Measurements from ENCODE around the gene MAGI2. TPM values are rescaled to one million over a fixed set of nuclear protein-coding genes. Genes with fewer than 3 reads are reported as not detected.

Gene MAGI2
- total and polyA plus RNA-seq, 2 experiments from 2014 or later, result 3.5 to 4.1 TPM

- WGBS, 2 experiments (ENCODE audit: low coverage in 1 of 2, low lambda C conversion rate in 2 of 2, missing lambda C conversion rate in 2 of 2), result 88 to 92% methylated on average over 2 of the region's 2 CpGs
- in situ Hi-C loops (cut with MboI), result no loop called here
- H3K4me2 ChIP-seq (ENCODE audit: unreplicated experiment), result no peak overlapping the region
Observed at GRCh38 chr7:79051915-79052314, 401.6 kb downstream of the MAGI2 start.

GRCh38 chr7:79050603-79051002, 402.9 kb downstream of the MAGI2 start:
- no peaks in the 10 kb centered on the region for H3K36me3 ChIP-seq (ENCODE audit: low read depth)
- no peaks in the 10 kb centered on the region for H3F3A ChIP-seq (ENCODE audit: insufficient read depth)
- H3K9ac ChIP-seq, result no peak overlapping the region
- H2AFZ ChIP-seq, result no peak overlapping the region
- no peak overlapping the region for H3K4me2 ChIP-seq (ENCODE audit: unreplicated experiment)
- H3K9me2 ChIP-seq (ENCODE audit: insufficient read depth), result no peaks in the 10 kb centered on the region
- no peak overlapping the region for H3K27ac ChIP-seq
- 87% methylated on average over 5 of the region's 5 CpGs for WGBS, 2 experiments (ENCODE audit: low coverage in 1 of 2, low lambda C conversion rate in 2 of 2, missing lambda C conversion rate in 2 of 2)
- H3K9me3 ChIP-seq (ENCODE audit: low read depth), result no peaks in the 10 kb centered on the region
- TF ChIP-seq EZH2phosphoT487 (IDR thresholded peaks at IDR 0.05; ENCODE audit: insufficient read depth, low read depth) (no peak), EZH2 (IDR thresholded peaks at IDR 0.05; ENCODE audit: insufficient read depth, poor library complexity, severe bottlenecking) (no peak)
- no peaks in the 10 kb centered on the region for H3K27me3 ChIP-seq (replicated peaks; ENCODE audit: insufficient read depth)
- no peak overlapping the region for H3K4me3 ChIP-seq
- in situ Hi-C loops (cut with MboI), result no loop called here
- peak; percentile 50 for DNase-seq
- no peaks in the 10 kb centered on the region for H3K4me1 ChIP-seq (ENCODE audit: insufficient read depth)
- no peaks in the 10 kb centered on the region for H3K79me2 ChIP-seq (ENCODE audit: insufficient read depth)
- no peaks in the 10 kb centered on the region for H4K20me1 ChIP-seq (ENCODE audit: insufficient read depth)

More at GRCh38 chr7:79051915-79052314, 401.6 kb downstream of the MAGI2 start:
- Histone ChIP-seq H2AFZ (no peak overlapping the region), H3K9ac (no peak overlapping the region), H3K36me3 (ENCODE audit: low read depth) (no peaks in the 10 kb centered on the region), H3F3A (ENCODE audit: insufficient read depth) (no peaks in the 10 kb centered on the region), H3K9me3 (ENCODE audit: low read depth) (no peaks in the 10 kb centered on the region), H3K4me3 (no peak overlapping the region), H3K27ac (no peak overlapping the region), H3K79me2 (ENCODE audit: insufficient read depth) (no peaks in the 10 kb centered on the region), H3K27me3 (replicated peaks; ENCODE audit: insufficient read depth) (no peaks in the 10 kb centered on the region), H3K4me1 (ENCODE audit: insufficient read depth) (no peaks in the 10 kb centered on the region), H4K20me1 (ENCODE audit: insufficient read depth) (no peaks in the 10 kb centered on the region), H3K9me2 (ENCODE audit: insufficient read depth) (no peaks in the 10 kb centered on the region)
- no peak for TF ChIP-seq EZH2 (IDR thresholded peaks at IDR 0.05; ENCODE audit: insufficient read depth, poor library complexity, severe bottlenecking)
- TF ChIP-seq EZH2phosphoT487 (IDR thresholded peaks at IDR 0.05; ENCODE audit: insufficient read depth, low read depth), result no peak
- no peak for DNase-seq

GRCh38 chr7:79046061-79046460, 407.4 kb downstream of the MAGI2 start:
- WGBS, 2 experiments (ENCODE audit: low coverage in 1 of 2, low lambda C conversion rate in 2 of 2, missing lambda C conversion rate in 2 of 2), result 65 to 68% methylated on average over 2 of the region's 2 CpGs
- no peak overlapping the region for H3K27ac ChIP-seq
- H3K36me3 ChIP-seq (ENCODE audit: low read depth), result no peaks in the 10 kb centered on the region
- H3F3A ChIP-seq (ENCODE audit: insufficient read depth), result no peaks in the 10 kb centered on the region
- TF ChIP-seq EZH2phosphoT487 (IDR thresholded peaks at IDR 0.05; ENCODE audit: insufficient read depth, low read depth) (no peak), EZH2 (IDR thresholded peaks at IDR 0.05; ENCODE audit: insufficient read depth, poor library complexity, severe bottlenecking) (no peak)
- no peaks in the 10 kb centered on the region for H3K79me2 ChIP-seq (ENCODE audit: insufficient read depth)
- H4K20me1 ChIP-seq (ENCODE audit: insufficient read depth), result no peaks in the 10 kb centered on the region
- no peaks in the 10 kb centered on the region for H3K4me1 ChIP-seq (ENCODE audit: insufficient read depth)
- no peaks in the 10 kb centered on the region for H3K27me3 ChIP-seq (replicated peaks; ENCODE audit: insufficient read depth)
- no peak overlapping the region for H3K9ac ChIP-seq
- H3K9me3 ChIP-seq (ENCODE audit: low read depth), result no peaks in the 10 kb centered on the region
- in situ Hi-C loops (cut with MboI), result no loop called here
- H2AFZ ChIP-seq, result no peak overlapping the region
- peak; percentile 9 for DNase-seq
- no peak overlapping the region for H3K4me3 ChIP-seq
- H3K9me2 ChIP-seq (ENCODE audit: insufficient read depth), result no peaks in the 10 kb centered on the region
- H3K4me2 ChIP-seq (ENCODE audit: unreplicated experiment), result no peak overlapping the region

- H3K9me2 ChIP-seq (ENCODE audit: insufficient read depth), result no peaks in the 10 kb centered on the region
- H3K4me2 ChIP-seq (ENCODE audit: unreplicated experiment), result no peak overlapping the region
- 0 out of 2 replicates have a peak, but pooled peaks cover 3% of the 10 kb centered on the region for H3K4me1 ChIP-seq (ENCODE audit: insufficient read depth)
- no peaks in the 10 kb centered on the region for H3K36me3 ChIP-seq (ENCODE audit: low read depth)
- in situ Hi-C loops (cut with MboI), result no loop called here
- no peaks in the 10 kb centered on the region for H3K27me3 ChIP-seq (replicated peaks; ENCODE audit: insufficient read depth)
- no peak for TF ChIP-seq EZH2 (IDR thresholded peaks at IDR 0.05; ENCODE audit: insufficient read depth, poor library complexity, severe bottlenecking)
- TF ChIP-seq EZH2phosphoT487 (IDR thresholded peaks at IDR 0.05; ENCODE audit: insufficient read depth, low read depth), result no peak
- no peak overlapping the region for H3K9ac ChIP-seq
- DNase-seq, result no peak
- H3K9me3 ChIP-seq (ENCODE audit: low read depth), result no peaks in the 10 kb centered on the region
- H2AFZ ChIP-seq, result no peak overlapping the region
- H3K27ac ChIP-seq, result no peak overlapping the region
- H4K20me1 ChIP-seq (ENCODE audit: insufficient read depth), result no peaks in the 10 kb centered on the region
- H3K4me3 ChIP-seq, result no peak overlapping the region
- 86 to 88% methylated on average over 4 of the region's 4 CpGs for WGBS, 2 experiments (ENCODE audit: low coverage in 1 of 2, low lambda C conversion rate in 2 of 2, missing lambda C conversion rate in 2 of 2)
- H3F3A ChIP-seq (ENCODE audit: insufficient read depth), result no peaks in the 10 kb centered on the region
- no peaks in the 10 kb centered on the region for H3K79me2 ChIP-seq (ENCODE audit: insufficient read depth)
Observed at GRCh38 chr7:79037001-79037400, 416.5 kb downstream of the MAGI2 start.

GRCh38 chr7:79036356-79036755, 417.1 kb downstream of the MAGI2 start:
- Histone ChIP-seq H3K36me3 (ENCODE audit: low read depth) (no peaks in the 10 kb centered on the region), H4K20me1 (ENCODE audit: insufficient read depth) (no peaks in the 10 kb centered on the region), H2AFZ (no peak overlapping the region), H3K27ac (no peak overlapping the region), H3K9ac (no peak overlapping the region), H3K4me1 (ENCODE audit: insufficient read depth) (0 out of 2 replicates have a peak, but pooled peaks cover 3% of the 10 kb centered on the region), H3K27me3 (replicated peaks; ENCODE audit: insufficient read depth) (no peaks in the 10 kb centered on the region), H3F3A (ENCODE audit: insufficient read depth) (no peaks in the 10 kb centered on the region), H3K9me3 (ENCODE audit: low read depth) (no peaks in the 10 kb centered on the region), H3K4me3 (no peak overlapping the region), H3K79me2 (ENCODE audit: insufficient read depth) (no peaks in the 10 kb centered on the region), H3K9me2 (ENCODE audit: insufficient read depth) (no peaks in the 10 kb centered on the region), H3K4me2 (ENCODE audit: unreplicated experiment) (no peak overlapping the region)
- in situ Hi-C loops (cut with MboI), result no loop called here
- TF ChIP-seq EZH2phosphoT487 (IDR thresholded peaks at IDR 0.05; ENCODE audit: insufficient read depth, low read depth) (no peak), EZH2 (IDR thresholded peaks at IDR 0.05; ENCODE audit: insufficient read depth, poor library complexity, severe bottlenecking) (no peak)
- no peak for DNase-seq
- WGBS, 2 experiments (ENCODE audit: low coverage in 1 of 2, low lambda C conversion rate in 2 of 2, missing lambda C conversion rate in 2 of 2), result 21 to 25% methylated on average over 2 of the region's 2 CpGs
